Caco-2 (cell line): ENCODE measurements around the gene OR1E1. TPM values are rescaled to one million over a fixed set of nuclear protein-coding genes. Genes with fewer than 3 reads are reported as not detected.
A peak's percentile ranks its signal among the peaks of the same experiment; 100 is the strongest.

Experiments used
- Bru-seq: library from RNA; stranded (reverse); fragments of 400-500 nt; gene quantifications from one replicate; lab custom pipeline; 2021; lab: Mats Ljungman, UMichigan
- BruChase-seq, 2 experiments: library from RNA; stranded (reverse); fragments of 400-500 nt; gene quantifications; one replicate each; lab custom pipeline; 2021; lab: Mats Ljungman, UMichigan
- BruUV-seq: library from RNA; stranded (reverse); fragments of 400-500 nt; replicated peaks from 2 replicates; lab custom pipeline; 2021; lab: Mats Ljungman, UMichigan
- CTCF ChIA-PET: fragments of 300-600 bp; sonication (Branson Sonifier 250); formaldehyde crosslinking; loops from one replicate; lab custom pipeline; 2022; ENCODE audit warnings: antibody characterized with exemption; lab: Charles Lee
- POLR2A ChIA-PET: fragments of 300-600 bp; sonication (Branson Sonifier 250); formaldehyde crosslinking; loops from one replicate; lab custom pipeline; 2022; ENCODE audit warnings: antibody characterized with exemption; lab: Charles Lee
- DNase-seq, 2 experiments: peaks; one replicate each; pipeline versions ENCODE4 v3.0.0 to v3.0.0-alpha.2; 2020 to 2022
- H3K27me3 ChIP-seq: replicated peaks from 2 replicates; pipeline ENCODE4 v1.6.0; 2011; ENCODE audit warnings: low read length; ENCODE audit not compliant: control insufficient read depth, insufficient read depth
- H3K36me3 ChIP-seq: 2 replicates; pipeline ENCODE4 v1.5.1; 2011; ENCODE audit warnings: low read length; ENCODE audit not compliant: control insufficient read depth, insufficient read depth
- H3K4me1 ChIP-seq: fragments of 250-450 bp; sonication (Bioruptor Pico); 2 replicates; pipeline ENCODE4 v1.5.1; 2020; ENCODE audit warnings: mild to moderate bottlenecking
- H3K4me3 ChIP-seq: 2 replicates; pipeline ENCODE4 v1.5.1; 2011; ENCODE audit warnings: low read depth, mild to moderate bottlenecking, control low read depth, low read length
- H3K9me3 ChIP-seq: fragments of 250-450 bp; sonication (Bioruptor Pico); 2 replicates; pipeline ENCODE4 v1.5.1; 2020; ENCODE audit warnings: mild to moderate bottlenecking, moderate library complexity
- H3K27ac Mint-ChIP-seq: one replicate; pipeline ENCODE4 v1.8.0; 2022; ENCODE audit warnings: mixed read lengths; ENCODE audit not compliant: unreplicated experiment
- H3K27me3 Mint-ChIP-seq: one replicate; pipeline ENCODE4 v1.8.0; 2022; ENCODE audit warnings: mixed read lengths; ENCODE audit not compliant: insufficient read depth, unreplicated experiment
- H3K36me3 Mint-ChIP-seq: one replicate; pipeline ENCODE4 v1.8.0; 2022; ENCODE audit warnings: mild to moderate bottlenecking, mixed read lengths; ENCODE audit not compliant: insufficient read depth, unreplicated experiment
- H3K4me1 Mint-ChIP-seq: one replicate; pipeline ENCODE4 v1.8.0; 2022; ENCODE audit warnings: low read depth, mixed read lengths; ENCODE audit not compliant: unreplicated experiment
- H3K4me3 Mint-ChIP-seq: one replicate; pipeline ENCODE4 v1.8.0; 2022; ENCODE audit warnings: mild to moderate bottlenecking, moderate library complexity, mixed read lengths; ENCODE audit not compliant: unreplicated experiment
- H3K9me3 Mint-ChIP-seq: one replicate; pipeline ENCODE4 v1.8.0; 2022; ENCODE audit warnings: mixed read lengths; ENCODE audit not compliant: unreplicated experiment
- intact Hi-C: fragments of 100-400 bp; cut with micrococcal nuclease; formaldehyde crosslinking; loops from one replicate; pipeline ENCODE4 v1.10.0; 2022; ENCODE audit not compliant: unreplicated experiment
- long read RNA-seq: library from polyadenylated mRNA; stranded (forward); transcript quantifications from one replicate; pipeline ENCODE4 v2.0.0, GENCODE V29; 2022
- total RNA-seq: library from RNA; stranded (reverse); gene quantifications from 2 replicates; pipeline ENCODE4 v1.2.3, GENCODE V29; 2022
- TF ChIP-seq, protein P1 (sequence below), 2 experiments: fragments of 200-600 bp in 1 of 2; IDR thresholded peaks; 1 replicate in 1 of 2; 2 replicates in 1 of 2; pipeline versions ENCODE4 v1.5.1 to v1.8.0; 2011 to 2022; ENCODE audit warnings: antibody characterized with exemption in 1 of 2, control low read depth in 1 of 2, inconsistent platforms in 1 of 2, low read depth in 1 of 2, low read length in 1 of 2, mild to moderate bottlenecking in 1 of 2, moderate library complexity in 1 of 2; ENCODE audit not compliant: insufficient read depth in 1 of 2, severe bottlenecking in 1 of 2, unreplicated experiment in 1 of 2

OR1E1 gene, protein sequence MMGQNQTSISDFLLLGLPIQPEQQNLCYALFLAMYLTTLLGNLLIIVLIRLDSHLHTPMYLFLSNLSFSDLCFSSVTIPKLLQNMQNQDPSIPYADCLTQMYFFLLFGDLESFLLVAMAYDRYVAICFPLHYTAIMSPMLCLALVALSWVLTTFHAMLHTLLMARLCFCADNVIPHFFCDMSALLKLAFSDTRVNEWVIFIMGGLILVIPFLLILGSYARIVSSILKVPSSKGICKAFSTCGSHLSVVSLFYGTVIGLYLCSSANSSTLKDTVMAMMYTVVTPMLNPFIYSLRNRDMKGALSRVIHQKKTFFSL
- total RNA-seq (not detected in 2 replicates), Bru-seq, nascent RNA (not detected), BruChase-seq, experiment 1, labeled RNA remaining after a 2-hour chase (not detected), BruChase-seq, experiment 2, labeled RNA remaining after a 6-hour chase (not detected)
- long read RNA-seq = 0 reads

DNA sequence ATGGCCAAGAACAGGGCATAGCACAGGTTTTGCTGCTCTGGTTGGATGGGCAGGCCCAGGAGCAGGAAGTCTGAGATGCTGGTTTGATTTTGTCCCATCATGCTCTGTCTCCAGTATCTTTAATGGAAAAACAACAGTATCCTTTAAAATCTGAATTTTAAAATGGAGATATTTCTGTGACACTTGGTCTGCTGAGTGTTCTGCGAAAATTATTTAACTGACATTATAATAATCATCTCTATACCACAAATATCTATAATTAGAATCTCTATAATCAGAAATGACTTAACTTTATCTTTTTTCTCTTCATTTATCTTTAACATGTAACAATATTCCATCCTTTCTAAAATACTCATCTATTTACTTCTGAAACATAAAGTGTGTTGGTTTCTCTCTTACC, at the start of gene OR1E1:
TSS of gene OR1E1 (minus strand) at position 101 of the 400 bp plus-strand sequence. CDS start at position 101, 0 bp downstream.
- H3K4me1 ChIP-seq = no peaks in the 10 kb centered on the region
- H3K4me3 Mint-ChIP-seq = no peak within 1 kb of the TSS
- H3K36me3 Mint-ChIP-seq = no peaks in the 10 kb centered on the region
- ChIA-PET POLR2A (no interaction called here), CTCF (no interaction called here)
- TF ChIP-seq, protein P1, sequence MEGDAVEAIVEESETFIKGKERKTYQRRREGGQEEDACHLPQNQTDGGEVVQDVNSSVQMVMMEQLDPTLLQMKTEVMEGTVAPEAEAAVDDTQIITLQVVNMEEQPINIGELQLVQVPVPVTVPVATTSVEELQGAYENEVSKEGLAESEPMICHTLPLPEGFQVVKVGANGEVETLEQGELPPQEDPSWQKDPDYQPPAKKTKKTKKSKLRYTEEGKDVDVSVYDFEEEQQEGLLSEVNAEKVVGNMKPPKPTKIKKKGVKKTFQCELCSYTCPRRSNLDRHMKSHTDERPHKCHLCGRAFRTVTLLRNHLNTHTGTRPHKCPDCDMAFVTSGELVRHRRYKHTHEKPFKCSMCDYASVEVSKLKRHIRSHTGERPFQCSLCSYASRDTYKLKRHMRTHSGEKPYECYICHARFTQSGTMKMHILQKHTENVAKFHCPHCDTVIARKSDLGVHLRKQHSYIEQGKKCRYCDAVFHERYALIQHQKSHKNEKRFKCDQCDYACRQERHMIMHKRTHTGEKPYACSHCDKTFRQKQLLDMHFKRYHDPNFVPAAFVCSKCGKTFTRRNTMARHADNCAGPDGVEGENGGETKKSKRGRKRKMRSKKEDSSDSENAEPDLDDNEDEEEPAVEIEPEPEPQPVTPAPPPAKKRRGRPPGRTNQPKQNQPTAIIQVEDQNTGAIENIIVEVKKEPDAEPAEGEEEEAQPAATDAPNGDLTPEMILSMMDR (IDR thresholded peaks at IDR 0.05; ENCODE audit: insufficient read depth in 1 of 2, low read depth in 1 of 2, low read length in 1 of 2, severe bottlenecking in 1 of 2, unreplicated experiment in 1 of 2) = no peak
- H3K36me3 ChIP-seq = no peaks in the 10 kb centered on the region
- intact Hi-C loops = no loop called here
- no peak within 1 kb of the TSS for H3K27ac Mint-ChIP-seq
- DNase-seq = no peak
- BruUV-seq = no TSS peak
- no peaks in the 10 kb centered on the region for H3K27me3 ChIP-seq
- no peak within 1 kb of the TSS for H3K4me3 ChIP-seq
- no peaks in the 10 kb centered on the region for H3K9me3 ChIP-seq
- H3K4me1 Mint-ChIP-seq = no peaks in the 10 kb centered on the region
- H3K27me3 Mint-ChIP-seq = peaks cover 19% of the 10 kb centered on the region
- H3K9me3 Mint-ChIP-seq = peaks cover 10% of the 10 kb centered on the region

DNA sequence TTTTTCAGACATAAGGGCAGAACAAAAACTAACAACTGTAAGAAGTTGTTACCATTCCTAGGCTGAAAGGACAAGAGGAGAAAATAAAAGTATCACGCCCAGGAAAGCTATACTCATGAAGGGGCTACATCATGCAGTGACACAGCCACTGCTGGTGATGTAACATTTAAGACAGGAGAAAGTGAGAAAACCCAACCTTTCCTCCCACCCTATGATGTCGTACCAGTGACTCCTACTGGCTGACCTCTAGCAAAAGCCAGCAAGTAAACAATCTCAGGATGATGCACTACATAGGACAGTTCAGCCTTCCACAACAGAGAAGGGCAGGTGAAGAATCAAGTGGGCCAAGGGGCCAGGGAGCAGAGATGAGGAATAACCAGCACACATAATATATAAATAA, 49.4 kb upstream of the OR1E1 start:
- TF ChIP-seq, protein P1 (IDR thresholded peaks at IDR 0.05; ENCODE audit: insufficient read depth in 1 of 2, low read depth in 1 of 2, low read length in 1 of 2, severe bottlenecking in 1 of 2, unreplicated experiment in 1 of 2) = peak in 1 of 2 experiments; percentile 36
- peaks cover 7% of the 10 kb centered on the region for H3K4me1 Mint-ChIP-seq
- Histone ChIP-seq H3K36me3 (no peaks in the 10 kb centered on the region), H3K27me3 (no peaks in the 10 kb centered on the region), H3K4me3 (no peak overlapping the region), H3K4me1 (no peaks in the 10 kb centered on the region), H3K9me3 (no peaks in the 10 kb centered on the region; the same call in 1 of the 2 replicates)
- ChIA-PET POLR2A (no interaction called here), CTCF (no interaction called here)
- H3K27me3 Mint-ChIP-seq = no peaks in the 10 kb centered on the region
- no peak overlapping the region for H3K27ac Mint-ChIP-seq
- H3K36me3 Mint-ChIP-seq = no peaks in the 10 kb centered on the region
- BruUV-seq = no TSS peak
- intact Hi-C loops = loop anchor here (5.0 kb wide), 1 partner anchor 400 kb away; no protein-coding TSS in a partner anchor
- H3K4me3 Mint-ChIP-seq = no peak overlapping the region
- peak; percentile 34 to 38 for DNase-seq
- H3K9me3 Mint-ChIP-seq = no peaks in the 10 kb centered on the region

DNA sequence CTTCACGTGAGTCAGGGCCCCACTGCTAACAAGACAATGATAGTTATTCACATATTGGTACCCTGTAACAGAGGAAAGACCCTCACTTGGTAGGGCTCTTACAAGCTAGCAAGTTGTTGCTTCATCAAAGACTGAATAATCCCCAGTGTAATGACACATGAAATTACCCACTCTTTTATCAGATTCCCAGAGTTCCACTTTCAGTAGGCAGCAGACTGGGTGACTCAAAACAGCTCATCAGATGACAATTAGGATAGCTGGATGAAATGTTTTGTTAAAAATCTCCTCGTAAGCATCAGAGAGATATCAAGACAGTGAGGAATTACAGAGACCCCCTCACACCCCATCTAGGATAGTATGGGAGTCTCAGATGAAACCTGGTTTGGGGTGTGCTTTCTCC, 42.2 kb upstream of the OR1E1 start:
- Mint-ChIP-seq H3K4me1 (no peaks in the 10 kb centered on the region), H3K27ac (no peak overlapping the region), H3K27me3 (peaks cover 5% of the 10 kb centered on the region), H3K9me3 (no peaks in the 10 kb centered on the region), H3K36me3 (no peaks in the 10 kb centered on the region), H3K4me3 (no peak overlapping the region)
- DNase-seq = no peak
- no peaks in the 10 kb centered on the region for H3K27me3 ChIP-seq
- no peaks in the 10 kb centered on the region for H3K4me1 ChIP-seq
- intact Hi-C loops = no loop called here
- ChIA-PET CTCF (no interaction called here), POLR2A (no interaction called here)
- no peak overlapping the region for H3K4me3 ChIP-seq
- TF ChIP-seq, protein P1 (IDR thresholded peaks at IDR 0.05; ENCODE audit: insufficient read depth in 1 of 2, low read depth in 1 of 2, low read length in 1 of 2, severe bottlenecking in 1 of 2, unreplicated experiment in 1 of 2) = no peak
- no peaks in the 10 kb centered on the region for H3K9me3 ChIP-seq
- BruUV-seq = no TSS peak
- H3K36me3 ChIP-seq = no peaks in the 10 kb centered on the region
